K562 (cell line): Measurements from ENCODE around the gene LTBP1. TPM values are rescaled to one million over a fixed set of nuclear protein-coding genes. Genes with fewer than 3 reads are reported as not detected.

Experiments
- ATAC-seq: fragments of 200-7000 bp; cut with Tn5 transposase; 3 replicates; pipeline ENCODE4 v1.9.1; 2020; ENCODE audit warnings: moderate library complexity
- BruUV-seq: library from RNA; stranded (reverse); fragments of 400-500 nt; replicated peaks from 2 replicates; lab custom pipeline; 2021; lab: Mats Ljungman, UMichigan
- CTCF ChIA-PET: fragments of 300-600 bp; formaldehyde crosslinking; extraction: SDS; loops from one replicate; lab custom pipeline; 2021; ENCODE audit warnings: low intra/inter-chr PET ratio; lab: Yijun Ruan, JAX
- POLR2A ChIA-PET: fragments of 300-600, 350-650 bp; sonication (Branson Sonifier 250); formaldehyde crosslinking; extraction: SDS; loops from one replicate; lab custom pipeline; 2021; ENCODE audit warnings: antibody characterized with exemption, inconsistent platforms; lab: Yijun Ruan, JAX
- DNase-seq, 4 experiments: peaks; one replicate each; pipeline versions ENCODE4 v3.0.0 to v3.0.0-alpha.2; 2011 to 2018; ENCODE audit warnings: low spot score in 3 of 4, mixed read lengths in 3 of 4; ENCODE audit errors: extremely low read depth in 1 of 4
- FAIRE-seq: peaks from 2 replicates; lab custom pipeline; 2011; peaks lifted over from hg19 to GRCh38; lab: Jason Lieb, UNC
- H2AFZ ChIP-seq: 2 replicates; pipeline ENCODE4 v1.6.0; 2011; ENCODE audit warnings: low read depth, low read length, control low read depth, inconsistent platforms
- H3K27ac ChIP-seq: fragments of 200-600 bp; 3 replicates; pipeline ENCODE4 v1.8.0; 2011; ENCODE audit warnings: low read depth, mild to moderate bottlenecking, control low read depth, inconsistent platforms, low read length, moderate library complexity, mixed read lengths; ENCODE audit errors: extremely low read depth
- H3K27me3 ChIP-seq, 2 experiments: fragments of 300-600 bp in 1 of 2; 2 replicates in 1 of 2; 3 replicates in 1 of 2; pipeline versions ENCODE4 v1.6.0 to v1.8.0; 2011; ENCODE audit warnings: inconsistent platforms in 2 of 2, low read length in 2 of 2, mild to moderate bottlenecking in 1 of 2, mixed read lengths in 1 of 2, moderate library complexity in 1 of 2; ENCODE audit not compliant: control insufficient read depth in 2 of 2, insufficient read depth in 2 of 2
- H3K36me3 ChIP-seq: fragments of 300-600 bp; 3 replicates; pipeline ENCODE4 v1.8.0; 2011; ENCODE audit warnings: mild to moderate bottlenecking, low read length, inconsistent platforms; ENCODE audit not compliant: control insufficient read depth, insufficient read depth
- H3K4me1 ChIP-seq, 2 experiments: fragments of 200-600 bp in 1 of 2; replicated peaks in 1 of 2; 2 replicates in 1 of 2; 3 replicates in 1 of 2; pipeline versions ENCODE4 v1.5.1 to v1.8.0; 2011; ENCODE audit warnings: inconsistent platforms in 2 of 2, low read length in 2 of 2, mild to moderate bottlenecking in 1 of 2, mixed read lengths in 1 of 2, moderate library complexity in 1 of 2; ENCODE audit not compliant: control insufficient read depth in 2 of 2, insufficient read depth in 2 of 2
- H3K4me2 ChIP-seq: 2 replicates; pipeline ENCODE4 v1.6.1; 2011; ENCODE audit warnings: low read length, control low read depth, inconsistent platforms, mixed read lengths; ENCODE audit not compliant: insufficient read depth
- H3K4me3 ChIP-seq: fragments of 200-600 bp; sonication (generic), shearing (Covaris generic); 2 replicates; pipeline ENCODE4 v1.5.1; 2016; ENCODE audit warnings: control low read depth, inconsistent platforms
- H3K79me2 ChIP-seq: fragments of 200-600 bp; 3 replicates; pipeline ENCODE4 v1.8.0; 2011; ENCODE audit warnings: low read length, inconsistent platforms; ENCODE audit not compliant: control insufficient read depth, insufficient read depth
- H3K9ac ChIP-seq, 2 experiments: 2 replicates each; pipeline versions ENCODE4 v1.6.0 to v1.6.1; 2011; ENCODE audit warnings: low read depth in 2 of 2, low read length in 2 of 2, control low read depth in 1 of 2, inconsistent platforms in 1 of 2, mild to moderate bottlenecking in 1 of 2, mixed read lengths in 1 of 2; ENCODE audit not compliant: insufficient read depth in 1 of 2
- H3K9me1 ChIP-seq: one replicate; pipeline ENCODE4 v1.6.0; 2011; ENCODE audit warnings: inconsistent platforms, mild to moderate bottlenecking, low read length, moderate library complexity; ENCODE audit not compliant: control insufficient read depth, insufficient read depth
- H3K9me3 ChIP-seq: replicated peaks from 2 replicates; pipeline ENCODE4 v1.5.1; 2011; ENCODE audit warnings: low read depth, low read length, inconsistent platforms; ENCODE audit not compliant: control insufficient read depth, insufficient read depth
- H4K20me1 ChIP-seq: replicated peaks from 2 replicates; pipeline ENCODE4 v1.6.1; 2011; ENCODE audit warnings: low read length, inconsistent platforms, mixed read lengths; ENCODE audit not compliant: control insufficient read depth, insufficient read depth
- BMI1 ChIP-seq: fragments of 150-350 bp; IDR thresholded peaks from 2 replicates; pipeline ENCODE4 v1.6.1; 2014; ENCODE audit warnings: low read length
- ILK ChIP-seq: fragments of 450-650 bp; IDR thresholded peaks from 2 replicates; pipeline ENCODE4 v1.6.1; 2016; ENCODE audit warnings: missing genetic modification characterization, low read depth, mild to moderate bottlenecking, missing compliant biosample characterization, moderate library complexity, borderline replicate concordance
- MYNN ChIP-seq, 2 experiments: sonication (generic); formaldehyde crosslinking in 1 of 2; IDR thresholded peaks; 2 replicates each; pipeline versions ENCODE4 v1.5.0 to v1.6.1; 2016 to 2020; ENCODE audit warnings: antibody characterized with exemption in 1 of 2, missing genetic modification reagents in 1 of 2
- ZKSCAN1 ChIP-seq: fragments of 150-350 bp; IDR thresholded peaks from 2 replicates; pipeline ENCODE4 v1.6.1; 2016; ENCODE audit warnings: low read depth, low read length
- WGBS: fragments of 100-300 bp; shearing (Covaris generic); methylation state at CpG from one replicate; pipeline ENCODE4 v1.1.6; 2016; ENCODE audit warnings: low coverage, mixed read lengths; ENCODE audit not compliant: insufficient coverage; ENCODE audit errors: missing lambda C conversion rate; 5-methylcytosine and 5-hydroxymethylcytosine counted together
- in situ Hi-C: fragments of 300-500 bp; cut with MboI; formaldehyde crosslinking; loops from 4 replicates; pipeline ENCODE4 v1.15.0; 2018; ENCODE audit warnings: inconsistent platforms, mixed read lengths
- intact Hi-C: fragments of 100-400 bp; cut with micrococcal nuclease; formaldehyde crosslinking; loops from 2 replicates; pipeline ENCODE4 v1.14.2; 2022
- polyA plus RNA-seq, 8 experiments: library from polyadenylated mRNA; depleted of rRNA in 4 of 8; stranded (reverse) in 5 of 8; unstranded in 3 of 8; fragments of >200 nt; fragmentation: Nextera tagmentation in 2 of 8; fragmentation: Illumina TruSeq in 1 of 8; extraction: Ambion mirVana in 2 of 8; extraction: Trizol in 1 of 8; gene quantifications; 2 replicates each; pipeline versions ENCODE4 v1.2.1 to v1.2.3, GENCODE V29; 2011 to 2014; ENCODE audit warnings: inconsistent platforms in 1 of 8, missing spikeins in 1 of 8
- total RNA-seq, 7 experiments: library from RNA; depleted of rRNA in 6 of 7; stranded (reverse); fragments of >200 nt in 6 of 7; fragmentation: Illumina TruSeq in 2 of 7; extraction: Trizol in 2 of 7; gene quantifications; 2 replicates each; pipeline versions ENCODE4 v1.2.1 to v1.2.3, GENCODE V29; 2011 to 2021; ENCODE audit warnings: low replicate concordance in 1 of 7
- TF ChIP-seq, protein P1 (sequence below): sonication (generic); formaldehyde crosslinking; IDR thresholded peaks from 2 replicates; pipeline ENCODE4 v1.8.0; 2022; ENCODE audit warnings: missing genetic modification reagents, mild to moderate bottlenecking, moderate library complexity, borderline replicate concordance

Gene LTBP1
- total and polyA plus RNA-seq, 9 of the 15 experiments (the other 6 are each of a cell fraction or from before 2014, with no cell fraction given), result 3.6 to 16.4 (median 8.5) TPM

DNA sequence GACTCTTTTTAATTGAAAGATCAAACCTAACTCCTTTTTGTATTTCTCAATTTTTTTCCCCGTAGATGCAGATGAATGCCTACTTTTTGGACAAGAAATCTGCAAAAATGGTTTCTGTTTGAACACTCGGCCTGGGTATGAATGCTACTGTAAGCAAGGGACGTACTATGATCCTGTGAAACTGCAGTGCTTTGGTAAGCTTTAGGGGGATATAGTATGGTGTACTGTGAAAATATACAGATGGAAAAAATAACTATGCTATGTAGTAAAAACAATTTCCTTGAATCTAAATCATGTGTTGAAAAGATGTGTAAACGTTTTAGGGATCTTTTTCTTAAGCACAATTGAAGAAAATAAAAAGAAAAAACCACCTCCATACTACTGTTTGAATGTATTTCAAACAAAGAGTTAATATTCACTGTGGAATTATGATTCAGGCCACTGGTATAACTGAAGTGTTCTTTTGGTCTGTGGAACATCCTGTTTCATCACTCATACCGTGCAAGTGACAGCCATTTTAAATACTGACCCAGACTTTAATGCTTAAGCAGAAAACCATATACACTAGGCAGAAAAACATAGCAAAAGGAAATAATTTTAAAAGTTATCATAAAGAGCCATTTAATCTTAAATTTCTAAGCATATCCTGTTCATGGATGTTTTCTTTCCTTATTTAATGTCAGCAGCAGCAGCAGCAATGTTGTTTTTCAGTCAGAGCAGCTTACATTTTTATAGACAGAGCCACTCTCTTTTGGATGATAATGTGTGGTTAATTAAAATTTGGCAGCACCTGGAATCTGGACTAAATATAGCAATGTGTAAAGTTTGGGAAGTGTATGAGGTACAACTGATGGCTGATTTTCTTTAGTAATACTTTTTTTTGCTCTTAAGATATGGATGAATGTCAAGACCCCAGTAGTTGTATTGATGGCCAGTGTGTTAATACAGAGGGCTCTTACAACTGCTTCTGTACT lies 416.9 kb downstream of the LTBP1 start:
- Histone ChIP-seq H3K36me3 (no peaks in the 10 kb centered on the region), H3K9me1 (no peaks in the 10 kb centered on the region), H3K9me3 (no peaks in the 10 kb centered on the region), H3K27ac (no peak overlapping the region), H3K79me2 (no peaks in the 10 kb centered on the region), H3K4me1 (no peaks in the 10 kb centered on the region; a peak in 1 of 5 replicates), H3K4me3 (no peak overlapping the region), H3K27me3 (no peaks in the 10 kb centered on the region)
- CTCF ChIA-PET, result interaction anchor here (0.5 kb wide), 1 partner anchor 182 kb away, joined by 5 read pairs; no protein-coding TSS in a partner anchor
- no peak for FAIRE-seq
- in situ Hi-C loops, result no loop called here
- no peak for DNase-seq
- TF ChIP-seq MYNN (IDR thresholded peaks at IDR 0.05) (no peak), MYNN (CRISPR knock-in tag; IDR thresholded peaks at IDR 0.05) (no peak), ZKSCAN1 (no peak), BMI1 (no peak), ILK (tag) (no peak)
- TF ChIP-seq, protein P1, sequence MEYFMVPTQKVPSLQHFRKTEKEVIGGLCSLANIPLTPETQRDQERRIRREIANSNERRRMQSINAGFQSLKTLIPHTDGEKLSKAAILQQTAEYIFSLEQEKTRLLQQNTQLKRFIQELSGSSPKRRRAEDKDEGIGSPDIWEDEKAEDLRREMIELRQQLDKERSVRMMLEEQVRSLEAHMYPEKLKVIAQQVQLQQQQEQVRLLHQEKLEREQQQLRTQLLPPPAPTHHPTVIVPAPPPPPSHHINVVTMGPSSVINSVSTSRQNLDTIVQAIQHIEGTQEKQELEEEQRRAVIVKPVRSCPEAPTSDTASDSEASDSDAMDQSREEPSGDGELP (CRISPR knock-in tag), result no peak
- TF ChIP-seq, all 486 proteins: peak for 0
- BruUV-seq, result no TSS peak
- Histone ChIP-seq H3K9ac (no peak overlapping the region), H4K20me1 (no peaks in the 10 kb centered on the region), H3K4me2 (no peak overlapping the region), H2AFZ (no peak overlapping the region)
- POLR2A ChIA-PET, result interaction anchor here (0.8 kb wide), 1 partner anchor 38 kb away, joined by 3 read pairs; no protein-coding TSS in a partner anchor
- WGBS, result 32% methylated on average over 5 of the region's 5 CpGs
- intact Hi-C loops, result no loop called here
- no peak for ATAC-seq
